Endothelial cell of umbilical vein (primary cell): Measurements from ENCODE around the gene ATP6V0C.

Experiments used
- EZH2 ChIP-seq: IDR thresholded peaks from 2 replicates; pipeline ENCODE4 v1.6.1; 2012; ENCODE audit warnings: borderline replicate concordance, low read depth, mild to moderate bottlenecking, moderate library complexity, low read length, inconsistent platforms; ENCODE audit not compliant: severe bottlenecking
- FOS ChIP-seq: IDR thresholded peaks from 2 replicates; pipeline ENCODE4 v1.6.1; 2011; ENCODE audit warnings: mild to moderate bottlenecking, low read length, moderate library complexity, borderline replicate concordance; ENCODE audit not compliant: insufficient read depth
- JUN ChIP-seq: IDR thresholded peaks from 2 replicates; pipeline ENCODE4 v1.6.1; 2011; ENCODE audit warnings: borderline replicate concordance, low read depth; ENCODE audit not compliant: insufficient read length, insufficient read depth
- MYC ChIP-seq: IDR thresholded peaks from one replicate; pipeline ENCODE4 v1.6.1; 2011; ENCODE audit warnings: mild to moderate bottlenecking, low read depth, low read length
- POLR2A ChIP-seq: IDR thresholded peaks from 2 replicates; pipeline ENCODE4 v1.6.1; 2012; ENCODE audit warnings: low read depth, mild to moderate bottlenecking, control low read depth, low read length
- POLR2AphosphoS5 ChIP-seq: IDR thresholded peaks from 2 replicates; pipeline ENCODE4 v1.6.1; 2012; ENCODE audit warnings: low read depth, mild to moderate bottlenecking, control low read depth, low read length, moderate library complexity; ENCODE audit not compliant: insufficient read depth
- TF ChIP-seq, protein P1 (sequence below): IDR thresholded peaks from 2 replicates; pipeline ENCODE4 v1.6.1; 2011; ENCODE audit not compliant: insufficient read depth, insufficient read length
- TF ChIP-seq, protein P2 (sequence below), 2 donors: IDR thresholded peaks; 1 replicate in 1 of 2; 2 replicates in 1 of 2; pipeline ENCODE4 v1.5.1; 2011; ENCODE audit warnings: low read length in 2 of 2, mild to moderate bottlenecking in 2 of 2, moderate library complexity in 2 of 2, control low read depth in 1 of 2, inconsistent platforms in 1 of 2, low read depth in 1 of 2; ENCODE audit not compliant: insufficient read depth in 1 of 2; ENCODE audit errors: extremely low read depth in 1 of 2

DNA sequence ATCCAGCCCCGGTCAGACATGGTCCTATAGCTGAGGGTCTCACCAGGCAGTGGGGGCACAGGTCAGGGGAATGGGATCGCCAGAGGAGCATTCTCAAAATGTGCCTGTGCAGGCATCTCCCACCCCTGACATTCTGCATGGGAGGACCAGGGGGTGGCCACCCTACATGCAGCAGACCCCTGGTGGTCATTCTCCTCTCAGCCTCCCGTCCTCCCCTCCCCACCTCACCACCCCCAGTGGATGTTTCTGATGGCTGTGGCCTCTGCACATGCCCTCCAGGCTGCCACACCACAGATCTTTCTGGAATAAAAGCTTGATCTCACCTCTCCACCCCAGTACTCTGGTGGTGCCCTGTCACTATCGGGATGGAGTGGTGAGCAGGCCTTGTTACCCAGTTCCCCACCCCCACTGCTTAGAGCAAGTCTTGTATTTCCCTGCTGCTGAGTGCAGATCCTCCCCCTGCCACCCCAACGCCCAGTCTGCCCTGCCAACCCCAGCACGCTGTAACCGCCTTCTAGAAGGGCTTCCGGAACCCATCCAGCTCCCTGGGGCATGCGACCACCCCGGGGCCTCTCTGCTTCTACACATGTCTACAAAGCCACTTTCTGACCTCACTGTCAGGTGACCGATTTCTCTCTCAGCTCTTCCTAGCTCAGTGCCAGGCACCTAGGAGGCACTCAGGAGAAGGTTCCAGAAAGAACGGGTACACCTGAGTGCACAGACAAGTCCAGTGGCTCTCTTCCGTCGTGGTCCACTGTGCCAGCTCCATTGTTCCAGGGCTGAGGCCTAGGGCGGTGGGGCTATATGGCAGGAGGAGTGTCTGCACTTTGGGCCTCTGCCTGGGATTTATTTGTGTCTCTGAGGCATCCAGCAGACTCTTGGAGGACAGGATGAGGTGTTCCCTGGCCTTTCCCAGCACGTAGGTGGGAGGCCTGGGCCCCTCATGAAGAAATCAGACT is 29.5 kb upstream of the ATP6V0C start:
- TF ChIP-seq POLR2A, result no peak
- TF ChIP-seq, protein P1, sequence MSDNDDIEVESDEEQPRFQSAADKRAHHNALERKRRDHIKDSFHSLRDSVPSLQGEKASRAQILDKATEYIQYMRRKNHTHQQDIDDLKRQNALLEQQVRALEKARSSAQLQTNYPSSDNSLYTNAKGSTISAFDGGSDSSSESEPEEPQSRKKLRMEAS, result no peak
- TF ChIP-seq, protein P2, sequence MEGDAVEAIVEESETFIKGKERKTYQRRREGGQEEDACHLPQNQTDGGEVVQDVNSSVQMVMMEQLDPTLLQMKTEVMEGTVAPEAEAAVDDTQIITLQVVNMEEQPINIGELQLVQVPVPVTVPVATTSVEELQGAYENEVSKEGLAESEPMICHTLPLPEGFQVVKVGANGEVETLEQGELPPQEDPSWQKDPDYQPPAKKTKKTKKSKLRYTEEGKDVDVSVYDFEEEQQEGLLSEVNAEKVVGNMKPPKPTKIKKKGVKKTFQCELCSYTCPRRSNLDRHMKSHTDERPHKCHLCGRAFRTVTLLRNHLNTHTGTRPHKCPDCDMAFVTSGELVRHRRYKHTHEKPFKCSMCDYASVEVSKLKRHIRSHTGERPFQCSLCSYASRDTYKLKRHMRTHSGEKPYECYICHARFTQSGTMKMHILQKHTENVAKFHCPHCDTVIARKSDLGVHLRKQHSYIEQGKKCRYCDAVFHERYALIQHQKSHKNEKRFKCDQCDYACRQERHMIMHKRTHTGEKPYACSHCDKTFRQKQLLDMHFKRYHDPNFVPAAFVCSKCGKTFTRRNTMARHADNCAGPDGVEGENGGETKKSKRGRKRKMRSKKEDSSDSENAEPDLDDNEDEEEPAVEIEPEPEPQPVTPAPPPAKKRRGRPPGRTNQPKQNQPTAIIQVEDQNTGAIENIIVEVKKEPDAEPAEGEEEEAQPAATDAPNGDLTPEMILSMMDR (IDR thresholded peaks at IDR 0.05; ENCODE audit: extremely low read depth in 1 of 2, insufficient read depth in 1 of 2, low read depth in 1 of 2, low read length in 2 of 2), result no peak
- TF ChIP-seq EZH2, result no peak
- TF ChIP-seq FOS, result no peak
- no peak for TF ChIP-seq POLR2AphosphoS5
- no peak for TF ChIP-seq JUN
- no peak for TF ChIP-seq MYC
